HK-2 (cell line): Measurements from ENCODE around the gene MC3R.
"Not testable (repeated sequence)": the region's sequence is repeated elsewhere in the genome, so short reads cannot be mapped to it uniquely, and the experiment has no call there.

Experiments used
- DNase-seq: peaks from one replicate; pipeline ENCODE4 v3.0.0-alpha.2; 2018; ENCODE audit not compliant: unreplicated experiment

MC3R gene

GRCh38 chr20:56247954-56248782, at the start of gene MC3R:
TSS of gene MC3R (plus strand) at chr20:56248732. CDS start at chr20:56248844, 112 bp downstream.
- peak; percentile 60 for DNase-seq

GRCh38 chr20:56200456-56200855, 48.1 kb upstream of the MC3R start:
- no peak for DNase-seq

GRCh38 chr20:56202493-56203077, 45.9 kb upstream of the MC3R start:
- DNase-seq = peak; percentile 8

- no peak for DNase-seq
These were observed 44.3 kb upstream of the MC3R start for GRCh38 chr20:56204206-56204605.

- no peak for DNase-seq
These were observed 43.2 kb upstream of the MC3R start for GRCh38 chr20:56205346-56205745.

- DNase-seq = no peak
These were observed 40.9 kb upstream of the MC3R start for GRCh38 chr20:56207656-56208055.

- no peak for DNase-seq
These were observed 40.4 kb upstream of the MC3R start for GRCh38 chr20:56208121-56208520.

GRCh38 chr20:56211051-56211450, 37.5 kb upstream of the MC3R start:
- no peak for DNase-seq

GRCh38 chr20:56212091-56212490, 36.4 kb upstream of the MC3R start:
- no peak for DNase-seq

- no peak for DNase-seq
These were observed 35.2 kb upstream of the MC3R start for GRCh38 chr20:56213321-56213720.

- no peak for DNase-seq
These were observed 33.4 kb upstream of the MC3R start for GRCh38 chr20:56215115-56215514.

GRCh38 chr20:56217829-56218228, 30.7 kb upstream of the MC3R start:
- no peak for DNase-seq

- not testable (repeated sequence) for DNase-seq
These were observed 27.3 kb upstream of the MC3R start for GRCh38 chr20:56221186-56221585.

- DNase-seq = no peak
These were observed 26.3 kb upstream of the MC3R start for GRCh38 chr20:56222201-56222600.

- DNase-seq = no peak
These were observed 25.6 kb upstream of the MC3R start for GRCh38 chr20:56222945-56223344.

- DNase-seq = no peak
These were observed 25.2 kb upstream of the MC3R start for GRCh38 chr20:56223352-56223751.

- DNase-seq = no peak
These were observed 20.5 kb upstream of the MC3R start for GRCh38 chr20:56228021-56228420.

GRCh38 chr20:56229812-56230211, 18.7 kb upstream of the MC3R start:
- no peak for DNase-seq

GRCh38 chr20:56234110-56234509, 14.4 kb upstream of the MC3R start:
- no peak for DNase-seq

- no peak for DNase-seq
These were observed 11.2 kb upstream of the MC3R start for GRCh38 chr20:56237335-56237734.

GRCh38 chr20:56244259-56244658, 4.3 kb upstream of the MC3R start:
- no peak for DNase-seq

GRCh38 chr20:56245761-56246160, 2.8 kb upstream of the MC3R start:
- DNase-seq = no peak

- DNase-seq = peak; percentile 10
These were observed 868 bp downstream of the MC3R start for GRCh38 chr20:56249244-56249955.
